H1 (cell line): ENCODE data around the gene CREBBP. TPM values are rescaled to one million over a fixed set of nuclear protein-coding genes. Genes with fewer than 3 reads are reported as not detected.

Source experiments
- CTCF ChIA-PET: fragments of 300-600 bp; sonication (Branson Sonifier 250); formaldehyde crosslinking; loops from one replicate; lab custom pipeline; 2021; ENCODE audit not compliant: partially characterized antibody; lab: Charles Lee
- POLR2A ChIA-PET: fragments of 300-600 bp; sonication (Branson Sonifier 250); formaldehyde crosslinking; loops from one replicate; lab custom pipeline; 2021; ENCODE audit warnings: inconsistent platforms; ENCODE audit not compliant: partially characterized antibody; lab: Charles Lee
- DNase-seq, 2 experiments: peaks; one replicate each; pipeline versions ENCODE4 v3.0.0 to v3.0.0-alpha.2; 2010 to 2022; ENCODE audit warnings: low spot score in 2 of 2, low read depth in 1 of 2, mixed read lengths in 1 of 2
- FAIRE-seq: peaks from 2 replicates; lab custom pipeline; 2011; peaks lifted over from hg19 to GRCh38; lab: Jason Lieb, UNC
- H2AFZ ChIP-seq: 2 replicates; pipeline ENCODE4 v1.8.1; 2012; ENCODE audit warnings: low read length, inconsistent platforms
- H2AK5ac ChIP-seq: 2 replicates; pipeline ENCODE4 v1.6.1; 2013; ENCODE audit warnings: low read depth, low read length
- H2BK120ac ChIP-seq: replicated peaks from 2 replicates; pipeline ENCODE3; 2013; ENCODE audit warnings: low read depth, low read length, inconsistent platforms
- H2BK12ac ChIP-seq: 2 replicates; pipeline ENCODE4 v1.6.1; 2013; ENCODE audit warnings: low read depth, low read length
- H2BK15ac ChIP-seq: 2 replicates; pipeline ENCODE4 v1.6.1; 2013; ENCODE audit warnings: low read length
- H2BK20ac ChIP-seq: 2 replicates; pipeline ENCODE4 v1.6.1; 2013; ENCODE audit warnings: low read length
- H2BK5ac ChIP-seq: 2 replicates; pipeline ENCODE4 v1.6.1; 2013; ENCODE audit warnings: low read depth, low read length
- H3K14ac ChIP-seq: 2 replicates; pipeline ENCODE4 v1.6.1; 2013; ENCODE audit warnings: inconsistent platforms; ENCODE audit not compliant: insufficient read length
- H3K18ac ChIP-seq: 2 replicates; pipeline ENCODE4 v1.6.1; 2013; ENCODE audit warnings: low read length; ENCODE audit errors: extremely low read depth
- H3K23ac ChIP-seq: 2 replicates; pipeline ENCODE4 v1.6.1; 2013; ENCODE audit warnings: inconsistent platforms; ENCODE audit not compliant: insufficient read length
- H3K23me2 ChIP-seq: 2 replicates; pipeline ENCODE4 v1.6.1; 2013; ENCODE audit warnings: low read depth, low read length
- H3K27ac ChIP-seq: 2 replicates; pipeline ENCODE4 v1.6.1; 2011; ENCODE audit warnings: low read depth, low read length, inconsistent platforms
- H3K27me3 ChIP-seq, 4 experiments: replicated peaks in 1 of 4; 1 replicate in 1 of 4; 2 replicates in 3 of 4; pipeline versions ENCODE4 v1.6.1 to v1.8.1; 2011 to 2013; ENCODE audit warnings: low read length in 3 of 4, mild to moderate bottlenecking in 3 of 4, inconsistent platforms in 2 of 4, mixed read lengths in 2 of 4, moderate library complexity in 1 of 4; ENCODE audit not compliant: control insufficient read depth in 3 of 4, insufficient read depth in 3 of 4; ENCODE audit errors: extremely low read depth in 1 of 4
- H3K36me3 ChIP-seq, 4 experiments: 2 replicates each; pipeline versions ENCODE4 v1.6.1 to v1.8.1; 2011 to 2013; ENCODE audit warnings: mild to moderate bottlenecking in 4 of 4, low read length in 3 of 4, moderate library complexity in 2 of 4, control low read depth in 1 of 4, inconsistent platforms in 1 of 4; ENCODE audit not compliant: insufficient read depth in 4 of 4, control insufficient read depth in 2 of 4
- H3K4ac ChIP-seq: replicated peaks from 2 replicates; pipeline ENCODE3; 2013; ENCODE audit warnings: low read length, low read depth, mixed read lengths, inconsistent platforms; ENCODE audit not compliant: insufficient read length
- H3K4me1 ChIP-seq, 4 experiments: replicated peaks in 1 of 4; 1 replicate in 1 of 4; 2 replicates in 3 of 4; pipeline versions ENCODE4 v1.6.1 to v1.8.1; 2011 to 2013; ENCODE audit warnings: low read length in 3 of 4, inconsistent platforms in 2 of 4, mixed read lengths in 1 of 4; ENCODE audit not compliant: insufficient read depth in 4 of 4, control insufficient read depth in 3 of 4
- H3K4me2 ChIP-seq, 2 experiments: 2 replicates each; pipeline versions ENCODE4 v1.6.1 to v1.8.1; 2011 to 2013; ENCODE audit warnings: low read depth in 2 of 2, low read length in 2 of 2, control low read depth in 1 of 2, inconsistent platforms in 1 of 2, mild to moderate bottlenecking in 1 of 2; ENCODE audit not compliant: insufficient read depth in 1 of 2
- H3K4me3 ChIP-seq, 4 experiments: fragments of 200-600, 300-600 bp in 1 of 4; sonication (generic), shearing (Covaris generic), sonication (Bioruptor Twin) in 1 of 4; 2 replicates each; pipeline versions ENCODE4 v1.5.1 to v1.8.1; 2011 to 2016; ENCODE audit warnings: low read length in 4 of 4, low read depth in 3 of 4, control low read depth in 2 of 4, inconsistent platforms in 2 of 4, mild to moderate bottlenecking in 2 of 4, mixed read lengths in 1 of 4, moderate library complexity in 1 of 4; ENCODE audit not compliant: insufficient read depth in 2 of 4; ENCODE audit errors: extremely low read depth in 1 of 4
- H3K56ac ChIP-seq: replicated peaks from 2 replicates; pipeline ENCODE3; 2013; ENCODE audit warnings: low read depth, mild to moderate bottlenecking, mixed read lengths, low read length, inconsistent platforms; ENCODE audit not compliant: insufficient read length
- H3K79me1 ChIP-seq: 2 replicates; pipeline ENCODE4 v1.6.1; 2013; ENCODE audit warnings: low read depth, low read length, control low read depth
- H3K79me2 ChIP-seq, 2 experiments: 2 replicates each; pipeline versions ENCODE4 v1.6.1 to v1.8.1; 2012 to 2013; ENCODE audit warnings: low read length in 2 of 2, mild to moderate bottlenecking in 2 of 2, inconsistent platforms in 1 of 2; ENCODE audit not compliant: insufficient read depth in 2 of 2, control insufficient read depth in 1 of 2
- H3K9ac ChIP-seq, 4 experiments: replicated peaks in 1 of 4; 1 replicate in 1 of 4; 2 replicates in 3 of 4; pipeline versions ENCODE4 v1.6.1 to v1.8.1; 2011 to 2013; ENCODE audit warnings: low read depth in 3 of 4, low read length in 3 of 4, control low read depth in 2 of 4, mild to moderate bottlenecking in 2 of 4, moderate library complexity in 2 of 4, inconsistent platforms in 1 of 4; ENCODE audit errors: extremely low read depth in 1 of 4
- H3K9me3 ChIP-seq, 2 experiments: 2 replicates each; pipeline versions ENCODE4 v1.6.1 to v1.8.1; 2012 to 2013; ENCODE audit warnings: mild to moderate bottlenecking in 2 of 2, moderate library complexity in 2 of 2, control low read depth in 1 of 2, inconsistent platforms in 1 of 2, low read depth in 1 of 2, low read length in 1 of 2, mixed read lengths in 1 of 2; ENCODE audit not compliant: insufficient read depth in 2 of 2
- H4K20me1 ChIP-seq, 2 experiments: replicated peaks in 1 of 2; 2 replicates each; pipeline versions ENCODE3 to v1.8.1; 2011 to 2013; ENCODE audit warnings: inconsistent platforms in 2 of 2, low read length in 2 of 2, mild to moderate bottlenecking in 1 of 2; ENCODE audit not compliant: insufficient read depth in 2 of 2, control insufficient read depth in 1 of 2
- H4K5ac ChIP-seq: 2 replicates; pipeline ENCODE4 v1.6.1; 2013; ENCODE audit warnings: low read length, low read depth, mixed read lengths, inconsistent platforms; ENCODE audit not compliant: insufficient read length
- H4K8ac ChIP-seq: 2 replicates; pipeline ENCODE4 v1.8.0; 2013; ENCODE audit warnings: mild to moderate bottlenecking, moderate library complexity, low read length, inconsistent platforms; ENCODE audit not compliant: insufficient read depth; ENCODE audit errors: extremely low read depth
- H4K91ac ChIP-seq: replicated peaks from 2 replicates; pipeline ENCODE3; 2013; ENCODE audit warnings: low read length, mixed read lengths, inconsistent platforms; ENCODE audit not compliant: insufficient read length
- ASH2L ChIP-seq: fragments of 200-600, 300-600 bp; sonication (generic); IDR thresholded peaks from one replicate; pipeline ENCODE4 v1.7.1; 2017; ENCODE audit warnings: low read length
- CHD1 ChIP-seq: IDR thresholded peaks from 2 replicates; pipeline ENCODE4 v1.6.1; 2012; ENCODE audit warnings: low read depth, low read length, improper control_type of control experiment
- SIRT6 ChIP-seq: IDR thresholded peaks from one replicate; pipeline ENCODE4 v1.7.1; 2012; ENCODE audit warnings: low read length, inconsistent platforms
- SP1 ChIP-seq: IDR thresholded peaks from 2 replicates; pipeline ENCODE4 v1.6.1; 2011; ENCODE audit warnings: low read depth, low read length
- WGBS, 2 experiments: shearing (Covaris generic) in 1 of 2; methylation state at CpG; one replicate each; pipeline versions ENCODE4 v1.1.6 to v1.1.7; 2013 to 2015; ENCODE audit warnings: low lambda C conversion rate in 2 of 2, mixed read lengths in 2 of 2, inconsistent platforms in 1 of 2, low coverage in 1 of 2, missing lambda C conversion rate in 1 of 2; ENCODE audit not compliant: insufficient replicate concordance in 2 of 2, insufficient coverage in 1 of 2, insufficient read length in 1 of 2; ENCODE audit errors: extremely low coverage in 1 of 2, missing lambda C conversion rate in 1 of 2; 5-methylcytosine and 5-hydroxymethylcytosine counted together
- polyA plus RNA-seq, 7 experiments: library from polyadenylated mRNA; depleted of rRNA in 3 of 7; stranded (reverse) in 5 of 7; unstranded in 2 of 7; fragments of >200 nt in 5 of 7; fragments of 200-250 nt in 2 of 7; gene quantifications; 1 replicate in 5 of 7; 2 replicates in 1 of 7; 4 replicates in 1 of 7; pipeline versions ENCODE4 v1.2.1 to v1.2.3, GENCODE V29; 2011 to 2013; ENCODE audit warnings: missing spikeins in 2 of 7, mixed read lengths in 2 of 7
- total RNA-seq: library from RNA; stranded (reverse); fragmentation: NEBNext Ultra II Directional; extraction: Animal tissue kit (Norgen Biotek cat#: 25700); gene quantifications from 2 replicates; pipeline ENCODE4 v1.2.1, GENCODE V29; 2021

CREBBP gene
- total and polyA plus RNA-seq, 2 of the 8 experiments (the other 6 are each of a cell fraction or from before 2014, with no cell fraction given): 10.0 to 60.1 TPM

DNA sequence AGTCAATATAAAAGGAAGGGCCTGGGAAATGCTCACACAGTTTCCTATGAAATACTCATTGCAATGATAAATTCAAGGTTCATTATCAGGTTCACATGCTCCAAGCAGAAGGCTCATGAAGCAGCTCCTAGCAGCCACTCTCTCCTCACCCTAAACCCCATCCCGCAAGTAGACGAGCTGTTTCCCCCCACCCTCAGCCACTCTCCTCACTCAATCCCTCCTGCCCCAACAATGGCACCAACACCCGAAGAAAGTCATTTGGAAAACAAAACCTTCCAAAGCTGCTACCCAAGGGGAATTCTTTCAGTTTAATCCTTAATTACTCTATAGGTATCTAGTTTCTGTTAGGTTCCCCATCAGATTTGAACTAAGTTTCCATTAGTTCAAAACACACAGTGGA, 69.7 kb downstream of the CREBBP start:
- POLR2A ChIA-PET: interaction anchor here (0.7 to 1.2 kb wide), 2 partner anchors 10 to 12 kb away, joined by 3 read pairs; no protein-coding TSS in a partner anchor
- CTCF ChIA-PET: interaction anchor here (0.6 to 0.9 kb wide), 2 partner anchors 21 to 390 kb away, joined by 4 to 6 read pairs; no protein-coding TSS in a partner anchor
- H3K18ac ChIP-seq: peak overlapping the region; percentile 62; the same call in 1 of the 2 replicates
- H2AFZ ChIP-seq: no peak overlapping the region
- H3K27ac ChIP-seq: no peak overlapping the region
- TF ChIP-seq ASH2L (no peak), SIRT6 (no peak), SP1 (no peak), CHD1 (no peak)
- H4K91ac ChIP-seq: no peak overlapping the region
- H3K79me2 ChIP-seq: peaks cover 5 to 94% of the 10 kb centered on the region in 2 experiments
- H3K79me1 ChIP-seq: peaks cover 23% of the 10 kb centered on the region
- no peak overlapping the region for H3K23ac ChIP-seq
- no peak overlapping the region for H2BK15ac ChIP-seq
- H2BK20ac ChIP-seq: no peak overlapping the region
- no peak overlapping the region for H4K8ac ChIP-seq
- H3K23me2 ChIP-seq: no peaks in the 10 kb centered on the region; the same call in 1 of the 2 replicates
- no peak overlapping the region for H3K56ac ChIP-seq
- H2BK12ac ChIP-seq: no peak overlapping the region
- H3K9me3 ChIP-seq: no peaks in the 10 kb centered on the region
- peaks cover 5 to 27% of the 10 kb centered on the region in 2 experiments for H4K20me1 ChIP-seq
- no peak overlapping the region for H3K4ac ChIP-seq
- no peak overlapping the region for H3K9ac ChIP-seq
- no peak overlapping the region for H2BK5ac ChIP-seq
- H3K4me1 ChIP-seq: peaks cover 4 to 25% (median 14%) of the 10 kb centered on the region in 4 experiments
- H3K27me3 ChIP-seq: no peaks in the 10 kb centered on the region
- H3K4me2 ChIP-seq: peak overlapping the region; percentile 51 to 60; a peak in 3 of 4 replicates
- no peak for DNase-seq
- H4K5ac ChIP-seq: no peak overlapping the region
- peaks cover 0 to 10% (median 0%) of the 10 kb centered on the region in 4 experiments; a peak in 2 of 8 replicates for H3K36me3 ChIP-seq
- peak overlapping the region in 2 of 4 experiments; percentile 5 to 23; a peak in 1 of 8 replicates for H3K4me3 ChIP-seq
- 64% methylated on average over 3 of the region's 3 CpGs; no CpG with 5 or more reads in 1 of the 2 experiments for WGBS, 2 experiments
- H2BK120ac ChIP-seq: no peak overlapping the region
- H2AK5ac ChIP-seq: no peak overlapping the region
- no peak for FAIRE-seq
- H3K14ac ChIP-seq: no peak overlapping the region
